Measurements from ENCODE around the gene SPAG16.

The SPAG16 gene

GRCh38 chr2:214244847-214245246 is 960.6 kb downstream of the SPAG16 start:
- DNase-seq (ENCODE audit: low read depth in 1 of 2, low spot score in 1 of 2), result no peak
- in situ Hi-C loops (cut with HindIII; ENCODE audit: low pct_unique_long_range_greater_than_20kb, low sequenced_read_pairs), result no loop called here
- TF ChIP-seq JUND (IDR thresholded peaks at IDR 0.05; ENCODE audit: low read depth), result no peak

DNA sequence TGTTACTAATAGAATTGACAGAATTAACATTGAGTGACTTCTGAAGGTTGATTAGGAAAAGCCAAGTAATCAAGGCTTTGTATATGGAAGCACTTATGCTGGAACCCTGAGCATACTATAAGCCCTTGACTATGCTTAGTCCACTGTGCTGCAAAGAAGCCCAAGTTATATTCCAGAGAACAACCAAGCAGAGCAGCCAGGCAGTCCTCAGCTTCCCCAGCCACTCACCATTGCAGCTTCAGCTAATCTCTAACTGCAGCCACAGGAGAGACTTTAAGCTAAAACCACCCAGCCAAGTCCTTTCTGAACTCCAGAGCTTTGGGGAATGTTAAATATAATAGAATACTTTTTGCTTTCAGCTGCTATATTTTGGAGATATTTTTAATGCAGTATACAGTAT is 962.2 kb downstream of the SPAG16 start:
- no peak for TF ChIP-seq JUND (IDR thresholded peaks at IDR 0.05; ENCODE audit: low read depth)
- in situ Hi-C loops (cut with HindIII; ENCODE audit: low pct_unique_long_range_greater_than_20kb, low sequenced_read_pairs), result no loop called here
- no peak for DNase-seq (ENCODE audit: low read depth in 1 of 2, low spot score in 1 of 2)

- in situ Hi-C loops (cut with HindIII; ENCODE audit: low pct_unique_long_range_greater_than_20kb, low sequenced_read_pairs), result no loop called here
- DNase-seq (ENCODE audit: low read depth in 1 of 2, low spot score in 1 of 2), result no peak
Measured at GRCh38 chr2:214247531-214247930, 963.3 kb downstream of the SPAG16 start.

GRCh38 chr2:214255046-214255445 is 970.8 kb downstream of the SPAG16 start:
- in situ Hi-C loops (cut with HindIII; ENCODE audit: low pct_unique_long_range_greater_than_20kb, low sequenced_read_pairs), result no loop called here
- TF ChIP-seq JUND (IDR thresholded peaks at IDR 0.05; ENCODE audit: low read depth), result no peak
- no peak for DNase-seq (ENCODE audit: low read depth in 1 of 2, low spot score in 1 of 2)

More at GRCh38 chr2:214247531-214247930, 963.3 kb downstream of the SPAG16 start:
- no peak for TF ChIP-seq JUND (IDR thresholded peaks at IDR 0.05; ENCODE audit: low read depth)

GRCh38 chr2:214261683-214262082 is 977.4 kb downstream of the SPAG16 start:
- in situ Hi-C loops (cut with HindIII; ENCODE audit: low pct_unique_long_range_greater_than_20kb, low sequenced_read_pairs), result no loop called here
- TF ChIP-seq JUND (IDR thresholded peaks at IDR 0.05; ENCODE audit: low read depth), result no peak
- no peak for DNase-seq (ENCODE audit: low read depth in 1 of 2, low spot score in 1 of 2)

GRCh38 chr2:214264171-214264570 is 979.9 kb downstream of the SPAG16 start:
- no peak for DNase-seq (ENCODE audit: low read depth in 1 of 2, low spot score in 1 of 2)
- no peak for TF ChIP-seq JUND (IDR thresholded peaks at IDR 0.05; ENCODE audit: low read depth)
- in situ Hi-C loops (cut with HindIII; ENCODE audit: low pct_unique_long_range_greater_than_20kb, low sequenced_read_pairs), result no loop called here

- DNase-seq (ENCODE audit: low read depth in 1 of 2, low spot score in 1 of 2), result no peak
- no peak for TF ChIP-seq JUND (IDR thresholded peaks at IDR 0.05; ENCODE audit: low read depth)
- in situ Hi-C loops (cut with HindIII; ENCODE audit: low pct_unique_long_range_greater_than_20kb, low sequenced_read_pairs), result no loop called here
Measured at GRCh38 chr2:214265991-214266489, 981.8 kb downstream of the SPAG16 start.

DNA sequence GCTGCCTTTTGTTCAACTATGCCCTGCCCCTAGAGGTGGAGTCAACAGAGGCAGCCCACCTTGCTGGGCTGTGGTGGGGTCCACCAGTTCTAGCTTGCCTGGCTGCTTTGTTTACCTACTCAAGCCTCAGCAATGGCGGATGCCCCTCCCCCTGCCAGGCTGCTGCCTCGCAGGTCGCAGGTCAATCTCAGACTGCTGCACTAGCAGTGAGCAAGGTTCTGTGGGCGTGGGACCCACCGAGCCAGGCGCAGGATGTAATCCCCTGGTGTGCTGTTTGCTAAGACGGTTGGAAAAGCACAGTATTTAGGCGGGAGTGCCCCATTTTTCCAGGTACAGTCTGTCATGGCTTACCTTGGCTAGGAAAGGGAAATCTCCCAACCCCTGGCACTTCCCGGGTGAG is 993.6 kb downstream of the SPAG16 start:
- no peak for DNase-seq (ENCODE audit: low read depth in 1 of 2, low spot score in 1 of 2)
- no peak for TF ChIP-seq JUND (IDR thresholded peaks at IDR 0.05; ENCODE audit: low read depth)
- in situ Hi-C loops (cut with HindIII; ENCODE audit: low pct_unique_long_range_greater_than_20kb, low sequenced_read_pairs), result no loop called here

DNA sequence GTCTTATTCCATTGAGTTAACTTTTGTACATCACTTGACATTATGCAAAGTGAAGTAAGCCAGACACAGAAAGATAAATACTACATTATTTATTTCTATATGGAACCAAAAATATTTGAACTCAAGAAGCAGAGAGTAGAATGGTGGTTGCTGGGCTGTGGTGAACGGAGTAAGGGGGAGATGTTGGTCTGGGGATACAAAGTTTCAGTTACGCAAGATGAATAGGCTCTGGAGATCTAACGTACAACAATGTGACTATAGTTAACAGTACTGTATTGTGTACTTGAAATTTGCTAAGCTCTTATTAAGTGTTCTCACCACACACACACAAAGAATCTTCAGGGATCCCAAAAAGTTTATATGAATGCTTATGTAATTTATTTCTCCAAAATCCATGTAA is 1001.7 kb downstream of the SPAG16 start:
- DNase-seq (ENCODE audit: low read depth in 1 of 2, low spot score in 1 of 2), result no peak
- in situ Hi-C loops (cut with HindIII; ENCODE audit: low pct_unique_long_range_greater_than_20kb, low sequenced_read_pairs), result no loop called here
- no peak for TF ChIP-seq JUND (IDR thresholded peaks at IDR 0.05; ENCODE audit: low read depth)

GRCh38 chr2:214293593-214293992 is 1009.3 kb downstream of the SPAG16 start:
- in situ Hi-C loops (cut with HindIII; ENCODE audit: low pct_unique_long_range_greater_than_20kb, low sequenced_read_pairs), result no loop called here
- no peak for TF ChIP-seq JUND (IDR thresholded peaks at IDR 0.05; ENCODE audit: low read depth)

GRCh38 chr2:214294426-214294825 is 1010.2 kb downstream of the SPAG16 start:
- no peak for TF ChIP-seq JUND (IDR thresholded peaks at IDR 0.05; ENCODE audit: low read depth)
- DNase-seq (ENCODE audit: low read depth in 1 of 2, low spot score in 1 of 2), result no peak
- in situ Hi-C loops (cut with HindIII; ENCODE audit: low pct_unique_long_range_greater_than_20kb, low sequenced_read_pairs), result no loop called here

More at GRCh38 chr2:214293593-214293992, 1009.3 kb downstream of the SPAG16 start:
- DNase-seq (ENCODE audit: low read depth in 1 of 2, low spot score in 1 of 2), result peak in 1 of 2 experiments; percentile 2

GRCh38 chr2:214297423-214297822 is 1013.2 kb downstream of the SPAG16 start:
- in situ Hi-C loops (cut with HindIII; ENCODE audit: low pct_unique_long_range_greater_than_20kb, low sequenced_read_pairs), result no loop called here
- no peak for DNase-seq (ENCODE audit: low read depth in 1 of 2, low spot score in 1 of 2)
- TF ChIP-seq JUND (IDR thresholded peaks at IDR 0.05; ENCODE audit: low read depth), result no peak

DNA sequence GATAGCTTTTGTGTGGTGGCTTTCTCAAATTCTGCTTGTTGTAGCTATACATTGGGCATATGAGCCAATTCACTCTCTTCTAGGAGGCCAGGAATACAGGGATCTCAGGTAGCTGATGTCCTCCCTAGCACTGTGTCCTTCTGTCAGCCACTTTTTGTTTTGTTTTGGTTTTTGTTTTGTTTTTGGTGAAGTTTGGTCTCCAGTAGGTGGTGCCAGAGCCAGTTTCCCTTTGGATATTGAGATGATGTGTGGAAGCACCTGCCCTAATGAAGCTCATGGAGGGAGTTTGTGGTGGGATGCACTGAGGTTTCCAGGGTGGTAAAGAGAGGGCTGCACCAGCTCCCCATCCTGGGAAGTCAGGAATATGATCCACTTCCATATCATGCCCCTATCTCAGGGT is 1026.1 kb downstream of the SPAG16 start:
- peak in 1 of 2 experiments; percentile 53 for DNase-seq (ENCODE audit: low read depth in 1 of 2, low spot score in 1 of 2)
- TF ChIP-seq JUND (IDR thresholded peaks at IDR 0.05; ENCODE audit: low read depth), result no peak
- in situ Hi-C loops (cut with HindIII; ENCODE audit: low pct_unique_long_range_greater_than_20kb, low sequenced_read_pairs), result no loop called here

DNA sequence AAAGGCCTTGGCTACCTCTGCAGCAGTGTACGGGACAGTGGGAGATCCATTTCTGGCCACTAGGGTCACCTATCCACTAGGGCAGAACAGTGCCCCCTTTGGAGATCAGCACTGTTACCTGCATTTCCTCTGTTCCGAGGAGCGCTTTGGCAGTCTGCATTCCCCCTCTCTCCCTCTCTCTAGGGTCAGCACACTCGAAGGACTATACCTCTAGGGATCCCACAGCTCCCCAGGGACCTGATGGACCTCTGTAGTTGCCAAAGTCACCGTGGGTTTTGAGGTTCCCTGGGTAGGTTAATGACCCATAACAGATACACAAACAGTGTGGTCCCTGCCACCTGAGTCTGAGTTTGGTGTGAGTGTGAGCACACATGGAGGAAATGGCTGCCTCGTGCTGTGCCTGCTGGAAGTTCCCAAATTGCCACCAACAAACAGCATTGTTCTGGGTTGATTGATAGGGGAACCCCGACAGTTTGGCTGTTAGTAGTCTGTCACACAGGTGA is 1026.8 kb downstream of the SPAG16 start:
- TF ChIP-seq JUND (IDR thresholded peaks at IDR 0.05; ENCODE audit: low read depth), result no peak
- DNase-seq (ENCODE audit: low read depth in 1 of 2, low spot score in 1 of 2), result peak in 1 of 2 experiments; percentile 29
- in situ Hi-C loops (cut with HindIII; ENCODE audit: low pct_unique_long_range_greater_than_20kb, low sequenced_read_pairs), result no loop called here

Data from T47D (cell line).